ENCODE data around the gene NDUFV1.

Gene NDUFV1

DNA sequence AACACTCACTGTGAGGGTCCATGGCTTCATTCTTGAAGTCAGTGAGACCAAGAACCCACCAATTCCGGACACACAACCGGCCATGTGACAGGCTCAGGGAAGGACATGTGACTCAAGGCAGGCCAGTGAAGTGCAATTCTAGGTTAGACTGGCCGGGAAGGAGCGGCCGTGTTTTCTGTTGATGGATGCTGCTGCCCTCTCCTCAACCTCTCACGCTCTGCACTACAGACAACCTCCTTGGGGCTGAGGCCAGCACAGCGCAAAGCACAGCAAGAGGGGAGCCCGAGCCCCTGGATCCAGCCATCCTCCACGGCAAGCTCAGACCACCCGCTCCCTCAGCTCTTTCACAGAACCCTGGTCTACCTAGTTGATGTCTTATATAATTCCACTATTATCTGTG, 20.2 kb downstream of the NDUFV1 start:
- TF ChIP-seq SUZ12 (IDR thresholded peaks at IDR 0.05; ENCODE audit: extremely low read depth, insufficient read depth, insufficient read length) (no peak), YY1 (IDR thresholded peaks at IDR 0.05; ENCODE audit: insufficient read depth, insufficient read length) (no peak), ZNF274 (IDR thresholded peaks at IDR 0.05; ENCODE audit: low read depth, low read length) (no peak)
- peak overlapping the region; percentile 68 for H3K4me3 ChIP-seq (ENCODE audit: insufficient read length, low read depth)
- H3K4me1 ChIP-seq (ENCODE audit: insufficient read depth, insufficient read length), result peaks cover 10% of the 10 kb centered on the region
- peaks cover 7% of the 10 kb centered on the region for H3K36me3 ChIP-seq (ENCODE audit: insufficient read depth, insufficient read length, low read length)
- peak overlapping the region; percentile 83 for H3K9ac ChIP-seq (ENCODE audit: insufficient read length, low read depth)
- no peaks in the 10 kb centered on the region for H3K9me3 ChIP-seq (ENCODE audit: insufficient read depth, low read length)
- no peak for DNase-seq (ENCODE audit: low read depth, low spot score)
- no peaks in the 10 kb centered on the region for H3K27me3 ChIP-seq (ENCODE audit: insufficient read depth, insufficient read length)

GRCh38 chr11:67627441-67627811, 20.7 kb downstream of the NDUFV1 start:
- peak overlapping the region; percentile 68 for H3K4me3 ChIP-seq (ENCODE audit: insufficient read length, low read depth)
- peaks cover 12% of the 10 kb centered on the region for H3K4me1 ChIP-seq (ENCODE audit: insufficient read depth, insufficient read length)
- peak overlapping the region; percentile 83 for H3K9ac ChIP-seq (ENCODE audit: insufficient read length, low read depth)
- H3K9me3 ChIP-seq (ENCODE audit: insufficient read depth, low read length), result no peaks in the 10 kb centered on the region
- peaks cover 7% of the 10 kb centered on the region for H3K36me3 ChIP-seq (ENCODE audit: insufficient read depth, insufficient read length, low read length)
- no peaks in the 10 kb centered on the region for H3K27me3 ChIP-seq (ENCODE audit: insufficient read depth, insufficient read length)
- DNase-seq (ENCODE audit: low read depth, low spot score), result no peak
- TF ChIP-seq SUZ12 (IDR thresholded peaks at IDR 0.05; ENCODE audit: extremely low read depth, insufficient read depth, insufficient read length), result no peak
- TF ChIP-seq YY1 (IDR thresholded peaks at IDR 0.05; ENCODE audit: insufficient read depth, insufficient read length), result no peak
- TF ChIP-seq ZNF274 (IDR thresholded peaks at IDR 0.05; ENCODE audit: low read depth, low read length), result no peak

- no peaks in the 10 kb centered on the region for H3K27me3 ChIP-seq (ENCODE audit: insufficient read depth, insufficient read length)
- no peak for TF ChIP-seq YY1 (IDR thresholded peaks at IDR 0.05; ENCODE audit: insufficient read depth, insufficient read length)
- no peak for DNase-seq (ENCODE audit: low read depth, low spot score)
- no peaks in the 10 kb centered on the region for H3K9me3 ChIP-seq (ENCODE audit: insufficient read depth, low read length)
- H3K4me1 ChIP-seq (ENCODE audit: insufficient read depth, insufficient read length), result peaks cover 16% of the 10 kb centered on the region
- peak overlapping the region; percentile 68 for H3K4me3 ChIP-seq (ENCODE audit: insufficient read length, low read depth)
- peak overlapping the region; percentile 83 for H3K9ac ChIP-seq (ENCODE audit: insufficient read length, low read depth)
- peaks cover 7% of the 10 kb centered on the region for H3K36me3 ChIP-seq (ENCODE audit: insufficient read depth, insufficient read length, low read length)
These were observed 21.3 kb downstream of the NDUFV1 start for GRCh38 chr11:67627812-67628624.

DNA sequence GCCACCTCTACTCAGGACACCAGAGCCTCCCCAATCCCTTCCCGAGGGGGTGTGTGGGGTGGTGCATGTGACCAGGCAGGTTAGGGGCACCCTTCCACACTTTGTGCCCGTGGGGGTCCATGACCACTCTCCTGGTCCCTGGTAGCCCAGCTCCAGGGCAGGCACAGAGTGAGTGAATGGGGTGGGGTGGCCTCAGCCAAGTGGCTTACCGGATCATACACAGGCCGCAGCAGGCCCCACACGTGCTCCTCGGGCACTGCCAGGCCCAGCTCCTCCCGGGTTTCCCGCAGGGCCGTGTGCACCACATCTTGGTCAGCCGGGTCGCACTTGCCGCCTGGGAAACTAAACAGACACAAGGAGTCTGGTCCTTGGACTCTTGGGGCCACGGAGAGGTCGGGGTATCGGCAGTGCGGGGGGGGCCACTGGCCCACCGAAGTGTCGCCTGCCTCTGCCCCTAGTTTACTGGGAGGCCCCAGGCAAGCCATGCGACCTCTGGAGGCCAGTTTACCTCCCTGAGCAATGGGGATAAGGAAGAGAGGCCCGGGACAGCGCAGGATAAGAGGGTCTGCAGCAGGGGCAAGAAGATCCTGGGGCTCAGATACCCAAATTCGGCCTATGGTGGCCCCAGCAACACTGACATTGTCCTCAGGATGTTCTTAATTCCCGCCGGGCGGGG, 22.1 kb downstream of the NDUFV1 start:
- Histone ChIP-seq H3K9me3 (ENCODE audit: insufficient read depth, low read length) (no peaks in the 10 kb centered on the region), H3K36me3 (ENCODE audit: insufficient read depth, insufficient read length, low read length) (peaks cover 7% of the 10 kb centered on the region), H3K9ac (ENCODE audit: insufficient read length, low read depth) (peak overlapping the region; percentile 83), H3K27me3 (ENCODE audit: insufficient read depth, insufficient read length) (no peaks in the 10 kb centered on the region), H3K4me1 (ENCODE audit: insufficient read depth, insufficient read length) (peaks cover 16% of the 10 kb centered on the region), H3K4me3 (ENCODE audit: insufficient read length, low read depth) (peak overlapping the region; percentile 68)
- no peak for TF ChIP-seq SUZ12 (IDR thresholded peaks at IDR 0.05; ENCODE audit: extremely low read depth, insufficient read depth, insufficient read length)
- TF ChIP-seq YY1 (IDR thresholded peaks at IDR 0.05; ENCODE audit: insufficient read depth, insufficient read length), result no peak
- no peak for TF ChIP-seq ZNF274 (IDR thresholded peaks at IDR 0.05; ENCODE audit: low read depth, low read length)
- no peak for DNase-seq (ENCODE audit: low read depth, low spot score)

DNA sequence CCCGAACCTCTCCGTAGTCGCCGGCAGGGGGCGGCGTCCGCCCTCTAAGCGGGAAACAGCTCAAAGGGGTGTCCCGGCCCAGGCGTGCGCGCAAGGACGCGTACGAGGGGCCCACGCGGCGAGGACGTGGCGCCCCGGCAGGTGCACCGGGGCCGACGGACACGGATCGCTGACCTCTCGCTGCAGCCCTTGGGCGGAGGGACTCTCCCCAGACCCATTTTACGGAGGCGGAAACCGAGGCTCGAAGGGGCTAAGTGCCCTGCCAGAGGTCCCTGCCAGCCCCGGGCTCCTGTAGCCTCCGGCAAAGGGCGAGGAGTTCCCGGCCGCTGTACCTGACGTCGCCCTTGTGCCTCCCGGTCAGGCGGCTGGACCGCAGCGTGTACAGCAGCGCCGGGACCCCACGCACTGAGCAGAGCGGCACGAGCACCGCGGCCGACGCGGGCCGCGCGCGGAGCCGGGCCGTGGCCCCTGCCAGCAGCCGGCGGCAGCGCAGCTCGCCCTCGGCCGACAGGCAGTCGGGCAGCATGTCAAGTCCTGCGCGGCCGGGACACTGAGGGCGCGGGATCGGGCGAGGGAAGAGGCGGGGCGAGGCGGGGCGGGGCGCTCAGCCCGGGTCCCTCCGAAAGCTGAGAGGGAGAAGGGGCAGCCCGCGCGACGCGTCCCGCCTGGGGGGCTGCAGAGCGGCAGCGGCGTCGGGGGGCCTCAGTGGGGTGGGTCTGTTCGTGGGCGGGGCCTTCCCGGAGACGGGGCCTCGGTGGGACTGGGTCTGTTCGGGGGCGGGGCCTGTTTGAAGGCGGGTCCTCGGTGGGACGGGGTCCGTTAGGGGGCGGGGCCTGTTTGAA, 22.9 kb downstream of the NDUFV1 start, which contains the start of gene NUDT8:
Gene NUDT8 (minus strand): TSS at position 552 of the 842 bp plus-strand sequence. CDS start 26 bp downstream, at position 526.
- Histone ChIP-seq H3K27me3 (ENCODE audit: insufficient read depth, insufficient read length) (no peaks in the 10 kb centered on the region), H3K36me3 (ENCODE audit: insufficient read depth, insufficient read length, low read length) (peaks cover 7% of the 10 kb centered on the region), H3K9ac (ENCODE audit: insufficient read length, low read depth) (peak within 1 kb of the TSS; percentile 83), H3K9me3 (ENCODE audit: insufficient read depth, low read length) (no peaks in the 10 kb centered on the region), H3K4me1 (ENCODE audit: insufficient read depth, insufficient read length) (peaks cover 16% of the 10 kb centered on the region), H3K4me3 (ENCODE audit: insufficient read length, low read depth) (peak within 1 kb of the TSS; percentile 68)
- no peak for TF ChIP-seq YY1 (IDR thresholded peaks at IDR 0.05; ENCODE audit: insufficient read depth, insufficient read length)
- TF ChIP-seq SUZ12 (IDR thresholded peaks at IDR 0.05; ENCODE audit: extremely low read depth, insufficient read depth, insufficient read length), result no peak
- no peak for TF ChIP-seq ZNF274 (IDR thresholded peaks at IDR 0.05; ENCODE audit: low read depth, low read length)
- DNase-seq (ENCODE audit: low read depth, low spot score), result no peak

- H3K27me3 ChIP-seq (ENCODE audit: insufficient read depth, insufficient read length), result no peaks in the 10 kb centered on the region
- H3K9me3 ChIP-seq (ENCODE audit: insufficient read depth, low read length), result no peaks in the 10 kb centered on the region
- no peak for TF ChIP-seq ZNF274 (IDR thresholded peaks at IDR 0.05; ENCODE audit: low read depth, low read length)
- no peak for TF ChIP-seq SUZ12 (IDR thresholded peaks at IDR 0.05; ENCODE audit: extremely low read depth, insufficient read depth, insufficient read length)
- TF ChIP-seq YY1 (IDR thresholded peaks at IDR 0.05; ENCODE audit: insufficient read depth, insufficient read length), result no peak
- H3K36me3 ChIP-seq (ENCODE audit: insufficient read depth, insufficient read length, low read length), result peaks cover 5% of the 10 kb centered on the region
- H3K9ac ChIP-seq (ENCODE audit: insufficient read length, low read depth), result peak overlapping the region; percentile 83
- H3K4me3 ChIP-seq (ENCODE audit: insufficient read length, low read depth), result peak overlapping the region; percentile 53
- DNase-seq (ENCODE audit: low read depth, low spot score), result peak; percentile 96
- peaks cover 16% of the 10 kb centered on the region for H3K4me1 ChIP-seq (ENCODE audit: insufficient read depth, insufficient read length)
These were observed 23.6 kb downstream of the NDUFV1 start for GRCh38 chr11:67630228-67630942.
